ENCODE results near the gene ABLIM3. TPM values are rescaled to one million over a fixed set of nuclear protein-coding genes. Genes with fewer than 3 reads are reported as not detected.

ABLIM3 gene
- total RNA-seq, 1 donor from 2014 or later: 101 TPM

- peak; percentile 63 for DNase-seq (ENCODE audit: low spot score)
Measured at GRCh38 chr5:149187617-149188016, 46.3 kb downstream of the ABLIM3 start.

- no peak for DNase-seq (ENCODE audit: low spot score)
Measured at GRCh38 chr5:149188383-149188782, 47.1 kb downstream of the ABLIM3 start.

DNA sequence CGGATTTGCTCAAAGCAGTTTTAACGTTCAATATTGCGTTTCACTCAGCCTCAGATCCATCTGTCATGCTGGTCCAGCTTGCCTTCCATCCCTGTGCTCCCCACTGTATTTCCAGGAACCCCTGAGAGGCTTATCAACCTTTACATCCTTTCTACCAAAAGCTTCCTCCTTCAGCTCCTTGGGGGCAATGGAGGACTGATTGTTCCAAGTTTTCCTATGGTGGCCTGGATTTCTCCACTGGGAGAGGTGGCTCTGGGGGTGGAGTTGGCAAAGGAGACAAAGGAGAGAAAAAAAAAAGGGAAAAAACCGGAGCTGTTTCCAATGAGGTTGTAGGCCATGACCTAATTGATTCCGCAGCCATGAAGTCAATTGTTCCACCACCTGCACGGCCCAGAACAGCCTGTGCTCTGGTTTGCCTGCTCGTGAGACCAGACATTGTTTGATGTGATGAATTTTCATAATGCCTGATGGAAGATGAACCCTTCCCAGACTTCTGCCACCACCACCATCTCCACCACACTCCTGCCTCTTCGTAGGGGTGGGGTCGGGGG, 54.1 kb downstream of the ABLIM3 start:
- DNase-seq (ENCODE audit: low spot score): no peak

- DNase-seq (ENCODE audit: low spot score): no peak
Measured at GRCh38 chr5:149195962-149196361, 54.7 kb downstream of the ABLIM3 start.

GRCh38 chr5:149198148-149198547, 56.9 kb downstream of the ABLIM3 start:
- DNase-seq (ENCODE audit: low spot score): no peak

DNA sequence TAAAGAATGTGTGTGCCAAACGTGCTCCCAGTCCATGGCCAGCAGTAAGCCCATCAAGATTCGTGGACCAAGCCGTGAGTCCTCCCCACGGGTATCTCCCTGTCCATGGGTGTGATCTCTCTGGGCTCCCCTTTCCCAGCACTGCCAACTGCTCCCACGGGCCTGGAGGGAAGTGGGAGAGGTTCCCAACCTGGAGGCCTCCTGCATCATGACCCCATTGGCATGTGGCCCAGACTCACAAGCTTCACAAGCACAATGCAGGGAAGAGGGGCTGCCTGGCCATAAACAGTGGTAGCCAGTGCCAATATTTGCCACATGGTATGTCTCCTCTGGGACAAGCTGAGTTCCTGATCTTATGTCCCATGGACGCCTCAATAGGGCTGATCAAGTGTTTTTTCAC, 59.1 kb downstream of the ABLIM3 start:
- DNase-seq (ENCODE audit: low spot score): no peak

GRCh38 chr5:149201121-149201637, 59.9 kb downstream of the ABLIM3 start:
- no peak for DNase-seq (ENCODE audit: low spot score)

DNA sequence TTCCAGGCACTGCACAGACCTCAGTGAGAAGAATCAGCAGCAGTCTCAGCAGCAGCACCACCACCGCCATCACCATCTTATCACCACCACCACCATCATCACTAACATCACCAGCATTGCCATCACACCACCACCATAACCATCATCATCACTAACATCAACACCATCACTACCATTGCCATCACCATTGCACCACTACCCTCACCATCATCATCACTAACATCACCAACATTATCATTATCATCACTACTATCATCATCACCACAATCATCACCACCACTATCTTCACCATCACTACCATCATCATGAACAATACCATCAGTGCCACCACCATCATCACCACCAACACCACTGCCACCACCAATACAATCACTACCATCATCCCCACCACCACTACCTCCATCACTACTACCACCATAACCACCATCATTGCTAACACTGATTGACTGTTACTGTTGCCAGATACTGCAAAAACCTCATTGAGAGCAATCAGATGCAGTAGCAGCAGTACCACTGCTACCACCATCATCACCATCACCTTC, 61.7 kb downstream of the ABLIM3 start:
- no peak for DNase-seq (ENCODE audit: low spot score)

- DNase-seq (ENCODE audit: low spot score): no peak
Measured at GRCh38 chr5:149203921-149204441, 62.7 kb downstream of the ABLIM3 start.

DNA sequence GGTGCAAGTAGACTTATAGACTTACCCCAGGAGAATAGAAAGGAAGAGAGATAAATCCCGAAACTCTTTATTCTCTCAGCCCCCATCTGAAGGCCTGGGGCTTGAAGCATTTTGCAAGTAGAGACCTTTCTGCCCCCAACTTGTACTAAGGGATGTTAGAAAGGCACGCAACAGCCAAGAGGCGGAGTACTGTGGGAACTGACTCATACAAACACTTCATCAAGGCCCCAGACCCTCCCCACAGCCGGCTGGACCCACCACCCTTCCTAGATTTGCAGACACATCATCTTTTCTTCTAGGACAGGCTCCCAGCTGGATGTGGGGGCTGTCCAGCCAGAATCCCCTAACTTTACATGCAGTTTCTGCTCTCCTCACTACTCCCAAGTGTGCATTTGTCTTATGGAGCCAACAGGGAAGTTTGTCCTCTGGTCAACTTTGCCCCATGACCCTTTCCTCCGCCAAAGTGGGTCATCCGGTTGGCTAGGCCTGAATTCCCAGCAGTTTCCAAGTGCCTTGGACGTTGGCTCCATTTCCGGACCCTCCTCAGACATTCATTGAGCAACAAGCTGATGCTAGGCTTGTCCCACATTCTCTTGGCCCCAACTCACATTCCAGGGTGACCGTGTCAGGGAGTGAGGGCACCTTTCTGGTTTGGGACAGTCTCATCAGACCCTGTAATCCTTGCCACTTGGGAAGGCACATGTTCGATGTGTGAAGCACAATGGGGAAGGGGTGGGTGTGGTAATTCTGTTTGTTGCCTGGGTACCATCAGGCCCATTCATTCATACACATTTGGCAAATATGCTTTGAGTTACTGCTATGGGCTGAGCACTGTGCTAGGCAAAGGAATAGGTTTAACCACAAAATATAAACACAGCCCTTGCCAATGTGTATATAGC, 64.6 kb downstream of the ABLIM3 start:
- peak; percentile 64 for DNase-seq (ENCODE audit: low spot score)

GRCh38 chr5:149206524-149207141, 65.3 kb downstream of the ABLIM3 start:
- no peak for DNase-seq (ENCODE audit: low spot score)

- DNase-seq (ENCODE audit: low spot score): no peak
Measured at GRCh38 chr5:149207831-149208230, 66.5 kb downstream of the ABLIM3 start.

DNA sequence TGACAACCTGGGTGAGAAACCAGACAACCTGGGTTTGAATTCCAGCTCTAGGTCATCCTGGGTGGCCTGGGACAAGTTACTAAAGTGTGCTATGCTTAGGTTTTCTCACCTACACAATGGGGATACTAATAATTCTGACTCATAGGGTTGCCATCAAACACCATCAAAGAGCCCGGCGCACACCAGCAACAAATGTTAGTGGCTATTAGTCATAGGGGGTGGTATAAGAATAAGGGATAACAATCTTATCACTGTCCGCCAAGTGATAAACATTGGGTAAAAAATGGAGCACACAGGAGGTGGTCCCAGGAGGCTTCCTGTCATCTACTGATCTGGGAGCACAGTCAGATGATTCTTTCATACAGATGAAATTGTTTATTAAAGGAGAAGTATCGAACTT, 68.9 kb downstream of the ABLIM3 start:
- DNase-seq (ENCODE audit: low spot score): no peak

DNA sequence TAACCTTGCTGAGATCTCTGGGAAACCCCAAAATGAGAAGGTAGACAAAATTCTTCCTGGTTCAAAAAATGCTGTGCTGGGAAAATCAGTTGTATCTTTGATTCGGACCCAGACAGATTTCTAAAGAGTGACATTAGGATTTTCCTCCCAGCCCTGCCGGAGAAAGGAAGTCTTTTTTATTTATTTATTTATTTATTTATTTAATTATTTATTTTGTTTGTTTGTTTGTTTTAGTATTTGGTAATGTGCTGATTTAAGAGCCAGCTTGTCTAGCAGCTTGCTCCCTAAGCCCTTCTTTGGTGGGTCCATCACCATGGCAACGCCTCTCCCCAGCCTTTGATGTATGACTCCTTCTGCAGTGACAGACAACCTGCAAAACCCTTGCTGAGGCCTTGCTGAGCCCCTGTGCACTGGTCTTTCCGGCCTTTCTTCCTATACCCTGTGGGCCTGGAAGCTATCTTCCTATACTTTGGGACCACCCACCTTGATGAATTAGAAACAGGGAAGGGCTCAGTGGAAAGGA, 69.7 kb downstream of the ABLIM3 start:
- DNase-seq (ENCODE audit: low spot score): no peak

- no peak for DNase-seq (ENCODE audit: low spot score)
Measured at GRCh38 chr5:149211566-149211965, 70.3 kb downstream of the ABLIM3 start.

- no peak for DNase-seq (ENCODE audit: low spot score)
Measured at GRCh38 chr5:149212198-149212951, 71.1 kb downstream of the ABLIM3 start.

- peak; percentile 34 for DNase-seq (ENCODE audit: low spot score)
Measured at GRCh38 chr5:149213264-149213880, 72.1 kb downstream of the ABLIM3 start.

DNA sequence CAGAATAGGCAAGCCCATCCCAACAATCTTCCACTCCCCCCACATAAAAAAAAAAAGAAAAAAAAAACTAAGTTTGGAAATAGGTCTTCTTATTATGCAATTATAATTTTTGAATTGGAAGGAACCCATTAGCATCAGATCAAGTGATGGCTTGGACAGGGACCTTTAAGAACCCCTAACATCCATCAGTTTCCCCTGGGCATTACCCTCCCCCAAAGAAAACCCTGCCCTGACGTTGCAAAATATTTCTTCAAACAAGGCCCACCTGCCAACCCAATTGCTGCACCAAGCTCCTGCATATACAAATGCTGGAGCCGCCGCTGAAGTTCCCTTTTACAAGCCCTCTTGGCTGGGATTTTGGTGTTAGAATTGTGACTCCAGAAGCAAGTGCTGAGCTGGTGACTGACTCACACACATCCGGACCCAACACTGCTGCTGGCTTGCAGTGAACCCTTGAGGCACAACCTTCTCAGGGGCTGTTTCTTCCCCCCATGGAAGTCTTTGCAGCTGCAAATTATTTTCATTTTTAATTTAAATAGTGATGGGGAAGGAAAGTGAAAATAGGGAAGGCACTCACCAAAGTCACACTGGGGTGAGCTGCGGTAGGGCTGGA, 74.3 kb downstream of the ABLIM3 start:
- DNase-seq (ENCODE audit: low spot score): peak; percentile 54

GRCh38 chr5:149216496-149216895, 75.2 kb downstream of the ABLIM3 start:
- DNase-seq (ENCODE audit: low spot score): no peak

DNA sequence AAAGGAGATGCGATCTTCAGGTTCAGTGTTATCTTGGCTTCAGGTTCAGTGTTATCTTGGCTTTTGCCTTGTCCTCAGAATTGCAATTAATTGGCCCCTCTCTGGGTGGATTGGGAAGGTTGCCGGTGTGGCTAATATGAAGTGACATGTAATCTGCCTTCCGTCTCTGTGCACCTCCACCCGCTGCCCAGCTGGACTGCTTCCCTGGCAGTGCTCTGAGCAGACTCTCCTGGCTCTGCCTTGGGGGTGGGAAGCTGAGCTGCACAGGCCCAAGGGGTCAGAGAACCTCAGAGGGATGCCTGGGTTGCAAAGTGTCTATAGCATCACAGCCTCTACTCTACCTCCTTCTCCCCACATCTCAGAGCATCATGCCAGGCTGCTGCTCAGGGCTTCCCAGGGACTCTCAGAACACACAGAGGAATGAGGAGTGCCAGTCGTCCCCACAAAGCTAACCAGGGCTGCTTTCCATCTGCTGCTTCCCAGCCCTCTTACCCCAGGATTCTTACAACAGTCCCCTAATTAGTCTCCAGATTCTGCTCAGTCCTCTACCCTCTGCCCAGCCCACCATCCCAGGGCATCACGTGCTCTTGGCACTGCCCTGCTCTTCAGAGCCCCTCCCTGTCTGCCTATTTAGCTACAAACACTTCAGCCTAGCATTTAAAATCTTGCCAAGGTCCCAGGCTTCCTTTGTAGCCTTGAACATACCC, 76.0 kb downstream of the ABLIM3 start:
- no peak for DNase-seq (ENCODE audit: low spot score)

Data from ureter (tissue), 1 donor.